GM19099 (cell line): ENCODE results near the gene SF3B5.

Source experiments
- POLR2A ChIP-seq: IDR thresholded peaks from 3 replicates; pipeline ENCODE4 v1.6.1; 2011; ENCODE audit warnings: low read depth; ENCODE audit not compliant: insufficient read length; ENCODE audit errors: extremely low read depth

SF3B5 gene

DNA sequence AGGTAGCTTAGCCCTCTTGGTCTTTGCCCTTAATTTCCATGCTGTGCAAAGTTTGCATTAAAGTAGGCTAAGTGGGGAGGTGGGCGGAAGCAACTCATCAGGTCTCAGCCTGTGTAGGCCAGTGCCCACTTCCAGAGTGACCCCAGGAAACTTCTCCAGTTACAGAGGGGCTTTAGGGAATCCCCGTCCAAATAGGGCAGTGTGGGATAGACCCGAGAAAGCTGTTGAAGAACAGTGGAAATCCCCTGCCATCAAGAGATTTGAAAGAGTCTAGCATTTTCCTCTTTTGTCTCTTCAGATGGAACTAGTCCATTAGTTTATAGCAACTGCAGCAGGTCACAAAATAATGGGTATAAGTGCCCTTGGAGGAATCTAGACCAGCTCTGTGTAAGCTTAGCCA is 20.2 kb downstream of the SF3B5 start:
- TF ChIP-seq POLR2A, result no peak

DNA sequence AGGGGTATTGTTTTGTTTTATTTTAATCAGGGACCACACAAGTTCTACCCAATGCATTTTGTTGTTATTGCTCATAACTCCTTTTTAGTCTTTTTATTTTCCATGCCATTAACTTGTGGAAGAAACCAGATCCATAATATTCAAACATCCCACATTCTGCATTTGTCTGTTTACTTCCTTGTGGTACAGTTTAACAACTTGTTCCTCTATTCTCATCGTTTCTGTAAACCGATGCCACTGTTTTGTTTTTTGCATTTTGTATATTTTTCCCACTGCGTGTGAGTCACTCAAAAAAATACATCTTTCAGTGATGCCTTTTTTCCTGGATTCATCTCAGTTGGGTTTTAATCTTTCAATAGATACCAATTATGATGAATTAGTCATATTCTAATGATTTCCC is 22.3 kb downstream of the SF3B5 start:
- TF ChIP-seq POLR2A, result no peak

DNA sequence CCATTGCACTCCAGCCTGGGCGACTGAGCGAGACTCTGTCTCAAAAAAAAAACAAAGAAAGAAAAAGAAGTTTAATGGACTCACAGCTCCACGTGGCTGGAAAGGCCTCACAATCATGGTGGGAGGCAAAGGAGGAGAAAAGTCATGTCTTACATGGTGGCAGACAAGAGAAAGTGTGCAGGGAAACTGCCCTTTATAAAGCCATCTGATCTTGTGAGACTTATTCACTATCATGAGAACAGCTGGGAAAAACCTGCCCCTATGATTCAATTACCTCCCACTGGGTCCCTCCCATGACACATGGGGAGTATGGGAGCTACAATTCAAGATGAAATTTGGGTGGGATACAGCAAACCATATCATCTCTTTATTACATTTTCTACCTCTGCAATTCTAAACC is 25.9 kb downstream of the SF3B5 start:
- TF ChIP-seq POLR2A, result no peak

DNA sequence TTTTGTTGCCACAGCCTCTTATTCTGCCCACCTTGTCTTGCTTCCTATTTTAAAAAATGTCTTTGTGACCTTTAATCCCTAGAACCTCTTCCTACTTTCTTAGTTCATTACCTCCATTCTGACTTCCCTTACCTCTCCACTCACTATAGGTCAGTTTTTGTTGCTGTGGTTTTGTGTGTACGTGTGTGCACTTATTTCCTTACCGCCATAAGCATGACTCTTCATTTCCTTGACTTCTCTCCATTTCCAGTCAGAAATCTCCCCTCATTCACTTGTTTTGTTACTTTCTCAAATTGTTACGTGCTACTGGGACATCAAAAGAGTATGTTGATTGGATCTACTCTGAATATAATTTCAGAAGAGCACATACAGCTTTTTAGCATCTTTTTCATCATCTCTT is 26.6 kb downstream of the SF3B5 start:
- no peak for TF ChIP-seq POLR2A

GRCh38 chr6:144066741-144067484 is 28.5 kb downstream of the SF3B5 start:
- TF ChIP-seq POLR2A, result peak; percentile 61

DNA sequence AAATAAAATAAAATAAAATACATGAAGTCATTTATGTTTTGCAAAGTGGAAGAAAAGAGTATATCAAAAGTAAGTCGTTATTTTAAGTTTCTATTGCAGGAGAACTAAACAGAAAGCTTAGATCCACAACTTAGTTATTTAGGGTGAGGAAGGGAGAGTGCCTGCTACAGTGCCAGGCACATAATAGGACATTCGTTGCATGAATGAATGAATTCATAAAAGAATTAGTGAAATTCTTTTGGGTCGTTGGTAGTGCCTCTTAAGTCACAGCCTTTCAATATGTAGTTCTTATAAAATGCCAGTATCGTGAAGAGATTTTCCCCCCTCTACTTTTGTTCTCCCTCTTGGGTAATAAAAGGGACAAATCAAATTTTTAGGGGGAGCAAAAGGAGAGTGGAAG is 29.1 kb downstream of the SF3B5 start:
- TF ChIP-seq POLR2A, result no peak

DNA sequence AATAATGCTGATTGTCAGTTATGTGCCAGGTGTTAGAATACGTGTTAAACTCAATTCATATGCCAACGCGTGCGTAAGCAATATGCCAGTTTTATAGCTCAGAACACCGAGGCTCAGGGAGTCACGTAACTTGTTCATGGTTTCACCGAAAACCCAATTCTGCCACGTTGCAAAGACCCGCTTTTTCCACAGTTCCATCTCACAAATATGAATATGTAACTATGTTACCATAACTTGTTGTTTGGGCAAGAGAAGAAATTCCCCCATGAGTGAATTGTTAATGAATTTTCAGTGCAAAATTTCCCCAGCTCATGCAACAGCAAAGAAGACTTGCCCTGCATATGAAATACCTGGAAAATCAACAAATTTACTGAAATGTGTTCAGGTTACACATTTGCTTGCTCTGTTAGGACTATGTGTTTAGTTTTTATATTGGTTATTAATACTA is 30.1 kb downstream of the SF3B5 start:
- TF ChIP-seq POLR2A, result peak; percentile 57

DNA sequence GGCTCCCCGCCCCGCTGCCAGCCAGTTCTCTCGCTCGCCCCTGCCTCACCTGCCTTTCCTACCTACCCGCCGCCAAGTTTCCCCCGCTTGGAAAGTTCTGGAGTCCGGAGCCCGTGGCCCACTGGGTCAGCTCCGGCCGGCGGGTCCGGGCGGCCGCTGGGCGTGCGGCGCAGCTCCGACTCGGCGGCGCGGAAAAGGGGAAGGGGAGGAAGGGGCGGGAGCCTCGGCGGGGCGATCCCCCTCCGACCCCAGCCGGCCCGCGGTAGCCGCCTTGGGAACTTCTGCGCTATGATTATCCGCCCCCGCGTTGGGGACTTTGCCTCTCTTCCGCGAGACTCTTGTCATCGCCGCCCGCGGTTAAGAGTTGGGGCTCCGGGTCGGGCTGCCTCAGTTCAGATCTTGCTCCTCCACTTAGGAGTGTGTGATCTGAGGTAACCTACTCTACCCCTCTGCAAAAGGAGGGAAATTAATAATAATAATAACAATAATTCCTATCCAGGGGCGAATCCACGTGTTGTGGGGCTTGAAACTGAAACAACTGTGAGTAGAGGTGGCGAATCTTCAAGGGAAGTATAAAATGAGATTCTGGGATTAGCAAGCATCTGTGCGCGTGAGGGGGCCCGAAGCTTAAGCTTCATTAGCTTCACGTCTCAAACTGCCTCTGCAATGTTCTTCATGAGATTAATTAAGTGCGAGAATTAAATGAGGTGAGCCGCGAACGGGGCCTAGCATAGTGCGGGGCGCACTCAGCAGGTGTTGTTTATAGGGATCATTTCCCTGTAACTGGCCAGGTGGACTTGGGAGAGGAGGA is 30.8 kb downstream of the SF3B5 start:
- no peak for TF ChIP-seq POLR2A

DNA sequence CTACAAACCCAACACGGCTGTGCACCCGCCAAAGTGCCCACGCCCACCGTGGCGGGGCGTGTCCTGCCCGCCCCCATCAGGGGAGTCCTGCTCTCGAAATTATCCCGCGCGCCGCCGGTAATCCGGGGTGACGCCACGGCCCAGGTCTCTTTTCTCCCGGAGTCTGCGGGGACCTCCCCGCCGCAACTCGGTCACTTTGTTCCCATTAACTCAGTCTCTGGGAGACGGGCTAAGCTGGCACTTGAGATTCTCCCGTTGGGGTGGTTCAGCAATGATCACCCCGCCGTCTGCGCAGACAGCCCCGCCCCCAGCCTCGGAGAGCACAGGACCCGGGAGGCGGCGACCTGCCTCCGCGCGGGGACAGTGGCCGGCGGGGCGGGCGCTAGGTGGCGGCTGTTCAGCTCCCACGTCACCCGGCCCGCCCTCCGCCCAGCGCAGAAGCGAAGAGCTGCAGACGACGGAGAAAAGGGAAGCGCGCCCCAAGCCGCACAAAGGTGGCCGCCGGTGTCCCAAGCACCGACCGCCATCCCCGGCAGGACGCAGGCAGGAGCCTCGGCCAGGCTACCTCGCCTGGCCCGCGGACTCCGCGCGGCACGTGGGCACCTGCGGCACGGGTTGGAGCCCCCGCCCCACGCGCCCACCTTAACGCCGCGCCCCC is 31.5 kb downstream of the SF3B5 start:
- peak; percentile 94 for TF ChIP-seq POLR2A

GRCh38 chr6:144063246-144063743 is 32.1 kb downstream of the SF3B5 start:
- TF ChIP-seq POLR2A, result no peak

- TF ChIP-seq POLR2A, result no peak
These were observed 32.6 kb downstream of the SF3B5 start for GRCh38 chr6:144062786-144063185.

GRCh38 chr6:144059139-144059538 is 36.2 kb downstream of the SF3B5 start:
- TF ChIP-seq POLR2A, result no peak

DNA sequence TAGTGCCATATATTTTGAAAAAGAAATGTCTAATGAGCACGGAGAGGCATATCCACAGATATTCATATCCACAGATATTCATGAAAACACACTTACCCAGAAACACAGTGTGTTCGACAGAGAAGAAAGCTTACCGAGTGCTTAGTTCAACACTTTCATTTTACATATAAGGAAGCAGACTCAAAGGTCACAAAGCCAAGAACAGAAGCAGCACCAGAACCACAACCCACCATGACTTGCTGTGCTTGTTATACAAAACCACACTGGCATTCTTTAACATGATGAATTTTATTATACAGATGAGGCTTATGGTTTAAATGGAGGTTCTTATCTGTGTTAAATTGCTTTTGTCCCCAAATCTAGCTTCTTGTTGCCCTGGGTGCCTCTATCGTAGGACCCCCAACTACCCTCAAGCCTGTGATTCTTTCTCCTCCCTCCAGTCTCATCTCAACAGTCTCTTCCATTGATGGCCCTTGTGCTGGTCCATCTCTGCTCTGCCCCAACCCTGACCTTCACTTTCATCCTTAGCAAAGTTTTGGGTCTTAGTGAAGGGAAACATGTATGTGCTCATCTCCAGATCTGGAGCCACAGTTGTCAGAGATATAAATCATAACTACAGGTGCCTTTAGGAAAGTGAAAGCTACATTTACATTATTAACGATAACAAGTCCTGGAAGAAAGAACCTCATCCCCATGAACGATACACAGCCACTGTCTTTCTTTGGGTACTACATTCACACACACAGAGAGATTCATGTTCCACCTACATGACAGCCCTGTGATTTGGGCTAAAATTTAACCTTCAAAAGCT is 40.0 kb downstream of the SF3B5 start:
- peak; percentile 19 for TF ChIP-seq POLR2A

- TF ChIP-seq POLR2A, result no peak
These were observed 41.8 kb downstream of the SF3B5 start for GRCh38 chr6:144053601-144054000.

- TF ChIP-seq POLR2A, result no peak
These were observed 42.9 kb downstream of the SF3B5 start for GRCh38 chr6:144052488-144052887.
